ENCODE measurements around the gene TMPRSS6. TPM values are rescaled to one million over a fixed set of nuclear protein-coding genes. Genes with fewer than 3 reads are reported as not detected.

The TMPRSS6 gene
- total RNA-seq, 4 donors from 2014 or later, result not detected

DNA sequence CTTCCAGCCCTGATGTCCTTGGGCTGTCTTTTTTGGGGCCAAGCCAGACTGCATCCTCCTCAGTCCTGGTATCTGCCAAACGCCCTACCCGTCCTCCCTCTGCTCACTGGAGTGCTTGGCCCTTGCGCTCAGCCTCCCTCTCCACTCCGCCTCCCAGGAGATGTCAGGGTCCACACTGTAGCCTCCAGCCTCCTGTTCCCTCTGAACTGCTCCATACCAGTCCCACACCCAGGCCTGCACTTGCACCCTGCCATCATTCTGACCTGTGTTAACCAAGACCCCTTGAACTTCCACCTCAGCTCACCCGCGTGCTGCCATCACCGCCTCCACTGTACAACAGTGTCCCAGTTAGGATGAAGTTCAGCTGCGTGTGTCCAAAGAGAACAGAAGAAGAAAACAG is 46.5 kb upstream of the TMPRSS6 start:
- Histone ChIP-seq H3K36me3 (no peaks in the 10 kb centered on the region), H3K9me3 (peaks cover 0 to 6% (median 0%) of the 10 kb centered on the region in 4 donors), H3K4me3 (no peak overlapping the region), H3K27me3 (peaks cover 0 to 45% (median 0%) of the 10 kb centered on the region in 4 donors), H3K4me1 (no peaks in the 10 kb centered on the region), H3K27ac (replicated peaks in 1 of 4) (no peak overlapping the region)
- WGBS, result 97% methylated on average over 8 of the region's 8 CpGs
- DNase-seq (ENCODE audit: extremely low spot score), result no peak
- intact Hi-C loops (cut with DNase I), result no loop called here
- TF ChIP-seq CTCF (IDR thresholded peaks at IDR 0.05) (no peak), POLR2A (IDR thresholded peaks at IDR 0.05; ENCODE audit: low read depth) (no peak), POLR2AphosphoS5 (IDR thresholded peaks at IDR 0.05) (no peak), EP300 (IDR thresholded peaks at IDR 0.05) (no peak)

DNA sequence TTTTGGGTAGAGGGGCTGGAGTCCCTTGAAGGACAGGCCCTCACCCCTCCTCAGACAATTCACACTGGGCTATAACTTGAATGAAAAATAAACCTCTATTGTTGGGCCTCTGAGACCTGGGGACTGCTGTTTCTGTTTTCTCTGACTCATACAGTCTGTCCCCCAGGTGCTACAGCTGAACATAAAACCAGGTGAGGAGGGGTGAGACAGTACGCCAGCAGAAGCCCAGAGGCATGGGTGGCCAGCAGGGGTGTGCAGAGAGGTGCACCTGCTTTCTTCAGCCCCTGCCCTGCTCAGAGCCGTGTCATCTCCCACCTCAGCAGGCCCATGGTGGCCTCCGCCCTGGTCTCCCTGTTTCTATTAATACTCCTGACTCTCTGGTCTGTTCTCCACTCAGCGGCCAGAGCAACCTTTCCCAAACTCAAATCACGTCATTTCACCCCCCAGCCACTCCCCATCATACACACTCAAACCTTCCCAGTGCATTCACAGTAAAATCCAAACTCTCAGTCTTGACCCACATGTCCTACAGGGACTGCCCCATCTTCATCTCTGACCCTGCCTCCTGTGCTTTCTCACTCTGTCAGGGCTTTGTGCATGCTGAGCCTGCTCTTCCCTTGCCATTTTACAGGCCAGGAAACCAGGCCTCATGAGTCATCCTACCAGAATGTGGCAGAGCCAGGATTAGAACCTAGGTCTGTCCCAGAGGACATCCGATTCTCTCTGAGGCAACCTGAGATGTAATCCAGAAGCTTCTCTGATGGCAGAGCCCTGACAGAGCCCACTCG is 45.6 kb upstream of the TMPRSS6 start:
- H3K4me1 ChIP-seq, result no peaks in the 10 kb centered on the region
- 89% methylated on average over 7 of the region's 7 CpGs for WGBS
- H3K36me3 ChIP-seq, result no peaks in the 10 kb centered on the region
- H3K27ac ChIP-seq (replicated peaks in 1 of 4), result no peak overlapping the region
- intact Hi-C loops (cut with DNase I), result no loop called here
- peaks cover 0 to 42% (median 0%) of the 10 kb centered on the region in 4 donors for H3K27me3 ChIP-seq
- DNase-seq (ENCODE audit: extremely low spot score), result no peak
- peaks cover 0 to 6% (median 0%) of the 10 kb centered on the region in 4 donors for H3K9me3 ChIP-seq
- TF ChIP-seq POLR2AphosphoS5 (IDR thresholded peaks at IDR 0.05) (no peak), CTCF (IDR thresholded peaks at IDR 0.05) (no peak), POLR2A (IDR thresholded peaks at IDR 0.05; ENCODE audit: low read depth) (no peak), EP300 (IDR thresholded peaks at IDR 0.05) (no peak)
- H3K4me3 ChIP-seq, result no peak overlapping the region

- Histone ChIP-seq H3K27me3 (peaks cover 0 to 39% (median 0%) of the 10 kb centered on the region in 4 donors), H3K4me1 (no peaks in the 10 kb centered on the region), H3K27ac (replicated peaks in 1 of 4) (no peak overlapping the region), H3K36me3 (no peaks in the 10 kb centered on the region), H3K4me3 (no peak overlapping the region), H3K9me3 (peaks cover 0 to 6% (median 0%) of the 10 kb centered on the region in 4 donors)
- intact Hi-C loops (cut with DNase I), result no loop called here
- no peak for DNase-seq (ENCODE audit: extremely low spot score)
- TF ChIP-seq CTCF (IDR thresholded peaks at IDR 0.05), result no peak
- WGBS, result 89% methylated on average over 5 of the region's 6 CpGs
Observed at GRCh38 chr22:37153901-37154300, 44.4 kb upstream of the TMPRSS6 start.

DNA sequence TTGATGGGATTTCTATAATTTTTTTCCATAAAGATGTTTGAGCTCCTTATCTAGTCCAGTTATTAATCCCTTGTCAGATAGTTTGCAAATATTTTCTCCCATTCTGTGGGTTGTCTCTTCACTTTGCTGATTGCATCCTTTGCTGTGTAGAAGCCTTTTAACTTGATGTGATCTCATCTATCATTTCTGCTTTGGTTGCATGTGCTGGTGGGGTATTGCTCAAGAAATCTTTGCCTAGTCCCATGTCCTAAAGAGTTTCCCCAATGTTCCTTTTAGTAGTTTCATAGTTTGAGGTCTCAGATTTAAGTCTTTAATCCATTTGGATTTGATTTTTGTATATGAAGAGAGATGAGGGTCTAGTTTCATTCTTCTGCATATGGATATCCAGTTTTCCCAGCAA is 41.9 kb upstream of the TMPRSS6 start:
- Histone ChIP-seq H3K9me3 (peaks cover 0 to 6% (median 0%) of the 10 kb centered on the region in 4 donors), H3K4me1 (no peaks in the 10 kb centered on the region), H3K27ac (replicated peaks in 1 of 4) (no peak overlapping the region), H3K4me3 (no peak overlapping the region), H3K36me3 (no peaks in the 10 kb centered on the region), H3K27me3 (peaks cover 0 to 46% (median 0%) of the 10 kb centered on the region in 4 donors)
- intact Hi-C loops (cut with DNase I), result no loop called here
- no peak for DNase-seq (ENCODE audit: extremely low spot score)
- no peak for TF ChIP-seq EP300 (IDR thresholded peaks at IDR 0.05)
- no peak for TF ChIP-seq POLR2A (IDR thresholded peaks at IDR 0.05; ENCODE audit: low read depth)
- TF ChIP-seq CTCF (IDR thresholded peaks at IDR 0.05), result no peak
- TF ChIP-seq POLR2AphosphoS5 (IDR thresholded peaks at IDR 0.05), result no peak

GRCh38 chr22:37150701-37151100 is 41.2 kb upstream of the TMPRSS6 start:
- peaks cover 0 to 6% (median 0%) of the 10 kb centered on the region in 4 donors for H3K9me3 ChIP-seq
- H3K27ac ChIP-seq (replicated peaks in 1 of 4), result no peak overlapping the region
- peaks cover 0 to 49% (median 0%) of the 10 kb centered on the region in 4 donors for H3K27me3 ChIP-seq
- no peak for TF ChIP-seq POLR2AphosphoS5 (IDR thresholded peaks at IDR 0.05)
- TF ChIP-seq POLR2A (IDR thresholded peaks at IDR 0.05; ENCODE audit: low read depth), result no peak
- TF ChIP-seq CTCF (IDR thresholded peaks at IDR 0.05), result no peak
- no peak for TF ChIP-seq EP300 (IDR thresholded peaks at IDR 0.05)
- no peak for DNase-seq (ENCODE audit: extremely low spot score)
- no peaks in the 10 kb centered on the region for H3K36me3 ChIP-seq
- intact Hi-C loops (cut with DNase I), result no loop called here
- H3K4me3 ChIP-seq, result no peak overlapping the region
- no peaks in the 10 kb centered on the region for H3K4me1 ChIP-seq

Measured in esophagus muscularis mucosa (tissue), 4 donors.